GM12891 (cell line): Measurements from ENCODE around the gene CLDN3.

Experiments
- DNase-seq: peaks from one replicate; pipeline ENCODE4 v3.0.0; 2011; ENCODE audit warnings: low spot score; ENCODE audit not compliant: insufficient read length
- FAIRE-seq: peaks from 2 replicates; lab custom pipeline; 2011; peaks lifted over from hg19 to GRCh38; lab: Jason Lieb, UNC
- PAX5 ChIP-seq: IDR thresholded peaks from 2 replicates; pipeline ENCODE4 v1.6.1; 2011; ENCODE audit warnings: low read length, moderate library complexity, mild to moderate bottlenecking; ENCODE audit not compliant: insufficient read depth, severe bottlenecking
- POLR2A ChIP-seq: IDR thresholded peaks from 2 replicates; pipeline ENCODE4 v1.6.1; 2011; ENCODE audit warnings: low read depth, low read length, control low read depth
- POLR2AphosphoS5 ChIP-seq: IDR thresholded peaks from 2 replicates; pipeline ENCODE4 v1.6.1; 2011; ENCODE audit warnings: low read depth, low read length, control low read depth
- POU2F2 ChIP-seq: IDR thresholded peaks from 2 replicates; pipeline ENCODE4 v1.6.1; 2011; ENCODE audit warnings: low read depth, mild to moderate bottlenecking, control low read depth, low read length, moderate library complexity
- SPI1 ChIP-seq: IDR thresholded peaks from 2 replicates; pipeline ENCODE4 v1.6.1; 2011; ENCODE audit warnings: low read depth, low read length, control low read depth
- TAF1 ChIP-seq: IDR thresholded peaks from 2 replicates; pipeline ENCODE4 v1.6.1; 2011; ENCODE audit warnings: low read depth, low read length, control low read depth

The CLDN3 gene

GRCh38 chr7:73742338-73742752 is 27.7 kb downstream of the CLDN3 start:
- TF ChIP-seq POLR2AphosphoS5, result no peak
- no peak for TF ChIP-seq PAX5
- TF ChIP-seq TAF1, result no peak
- no peak for TF ChIP-seq POU2F2
- no peak for TF ChIP-seq POLR2A
- TF ChIP-seq SPI1, result no peak
- FAIRE-seq, result no peak
- DNase-seq, result no peak

DNA sequence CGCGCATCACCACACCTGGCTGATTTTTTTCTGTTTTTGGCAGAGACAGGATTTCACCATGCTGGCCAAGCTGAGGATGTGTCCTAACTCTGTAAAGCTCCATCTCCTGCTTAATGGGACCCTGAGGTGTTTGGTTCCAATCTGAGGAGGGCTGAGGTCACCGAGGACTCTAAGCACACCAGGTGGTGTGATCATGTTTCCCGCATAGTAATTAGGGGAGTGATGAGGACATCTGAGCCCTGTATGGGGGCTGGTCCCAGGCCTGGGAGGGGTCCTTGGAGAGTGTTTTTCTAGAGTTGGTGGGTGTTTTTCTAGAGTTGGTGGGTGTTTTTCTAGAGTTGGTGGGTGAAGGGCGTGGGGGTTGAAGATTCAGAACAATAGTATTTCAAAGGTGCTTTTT is 28.5 kb downstream of the CLDN3 start:
- DNase-seq, result no peak
- no peak for FAIRE-seq
- TF ChIP-seq POLR2AphosphoS5 (no peak), POLR2A (no peak), PAX5 (no peak)

GRCh38 chr7:73740771-73741170 is 29.3 kb downstream of the CLDN3 start:
- no peak for DNase-seq
- FAIRE-seq, result no peak
- TF ChIP-seq TAF1 (no peak), PAX5 (no peak), POLR2A (no peak), SPI1 (no peak), POLR2AphosphoS5 (no peak), POU2F2 (no peak)

GRCh38 chr7:73740212-73740611 is 29.9 kb downstream of the CLDN3 start:
- TF ChIP-seq POLR2A (no peak), POLR2AphosphoS5 (no peak), SPI1 (no peak), PAX5 (no peak), TAF1 (no peak), POU2F2 (no peak)
- DNase-seq (no peak), FAIRE-seq (no peak)

DNA sequence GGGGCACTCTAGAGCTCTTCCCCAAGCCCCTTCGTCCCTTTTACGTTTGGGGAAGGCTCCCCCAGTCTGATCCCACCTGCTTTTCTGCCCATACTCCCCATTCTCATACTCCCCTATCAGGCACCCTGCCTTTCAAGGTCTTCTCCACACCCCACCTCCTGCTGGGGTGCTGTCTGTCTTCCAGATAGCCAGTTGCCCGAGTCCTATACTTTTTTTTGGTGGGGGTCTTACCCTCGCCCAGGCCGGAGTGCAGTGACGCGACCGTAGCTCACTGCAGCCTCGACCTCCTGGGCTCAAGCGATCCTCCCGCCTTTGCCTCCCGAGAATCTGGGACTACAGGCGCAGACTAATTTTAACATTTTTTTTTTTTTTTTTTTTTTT is 30.7 kb downstream of the CLDN3 start:
- TF ChIP-seq TAF1 (no peak), SPI1 (no peak), POU2F2 (no peak), POLR2A (no peak)
- FAIRE-seq (no peak), DNase-seq (no peak)

DNA sequence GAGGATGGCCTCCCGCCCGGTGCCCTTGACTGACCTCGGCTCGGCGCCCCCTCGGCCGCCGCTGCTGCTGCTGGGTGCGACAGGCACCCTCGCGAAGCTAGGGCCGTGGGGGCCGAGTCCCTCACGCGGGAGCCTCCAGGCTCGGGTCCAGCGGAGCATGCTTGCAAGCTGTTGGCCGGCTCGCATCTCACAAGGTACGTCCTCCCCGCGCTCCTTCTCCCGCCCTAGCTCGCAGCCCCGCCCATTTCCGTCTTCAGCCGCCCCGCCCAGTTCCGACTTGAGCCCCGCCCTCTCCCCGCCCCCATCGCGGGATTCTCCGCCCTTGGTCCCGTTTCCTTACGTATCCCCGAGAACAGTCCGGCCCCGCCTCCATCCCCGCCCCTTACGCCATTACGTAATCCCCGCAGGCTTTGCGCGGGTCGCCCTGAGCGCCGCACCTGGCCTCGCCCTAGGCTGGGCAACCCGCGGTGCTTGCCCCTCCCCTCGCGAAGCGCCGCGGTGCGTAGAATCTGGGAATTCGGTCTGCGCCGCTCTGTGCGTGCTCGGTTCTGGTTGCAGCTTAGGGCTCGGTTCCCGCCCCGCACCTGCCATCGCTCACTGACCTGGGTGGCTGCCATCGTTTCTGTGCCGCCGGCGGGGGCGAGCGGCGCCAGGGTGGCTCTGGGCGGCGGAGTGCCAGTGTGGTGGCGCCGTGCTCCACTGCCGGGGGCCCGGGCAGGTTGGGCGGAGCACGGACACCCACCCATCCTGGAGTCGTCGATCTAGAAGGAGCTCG is 31.3 kb downstream of the CLDN3 start, which contains the start of gene ABHD11:
TSS of gene ABHD11 (minus strand) at position 191 of the 775 bp plus-strand sequence. CDS start at position 159, 32 bp downstream.
- peak; percentile 98 for FAIRE-seq

DNA sequence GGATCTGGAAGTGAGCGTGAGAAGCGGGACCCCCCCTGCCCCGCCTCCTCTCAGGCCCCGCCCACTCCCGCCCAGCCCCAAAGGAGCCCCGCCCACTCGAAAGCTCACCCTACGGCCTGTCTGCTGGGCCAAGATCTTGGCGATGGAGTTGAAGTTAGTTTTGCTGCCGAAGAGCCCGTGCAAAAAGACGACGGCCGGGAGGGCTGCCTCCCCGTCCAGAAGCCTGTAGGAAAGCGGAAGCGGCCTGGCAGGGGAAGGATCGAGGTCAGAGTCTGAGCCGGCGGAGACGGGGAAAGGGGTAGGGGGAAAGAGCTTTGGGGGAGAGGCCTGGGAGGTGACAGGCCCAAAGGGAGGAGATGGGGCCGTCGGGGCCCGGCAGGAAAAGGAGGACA is 31.9 kb downstream of the CLDN3 start:
- no peak for FAIRE-seq
- no peak; the same call in 1 of the 2 replicates for TF ChIP-seq POU2F2
- TF ChIP-seq POLR2A, result peak; percentile 30; the same call in 1 of the 2 replicates
- TF ChIP-seq SPI1, result peak; percentile 53; the same call in 1 of the 2 replicates
- no peak for TF ChIP-seq PAX5
- TF ChIP-seq TAF1, result no peak
- TF ChIP-seq POLR2AphosphoS5, result no peak
- peak; percentile 72 for DNase-seq

More for the DNA sequence above, 31.3 kb downstream of the CLDN3 start, which contains the start of gene ABHD11:
- TF ChIP-seq PAX5, result no peak
- no peak for TF ChIP-seq SPI1
- peak; percentile 75 for TF ChIP-seq POLR2AphosphoS5
- TF ChIP-seq TAF1, result no peak
- peak; percentile 56; the same call in 1 of the 2 replicates for TF ChIP-seq POLR2A
- TF ChIP-seq POU2F2, result no peak
- DNase-seq, result peak; percentile 97

- FAIRE-seq, result no peak
- TF ChIP-seq POLR2A, result no peak
- no peak for TF ChIP-seq TAF1
- TF ChIP-seq POU2F2, result no peak
- no peak for TF ChIP-seq SPI1
- TF ChIP-seq POLR2AphosphoS5, result no peak
- no peak for TF ChIP-seq PAX5
- DNase-seq, result no peak
Observed at GRCh38 chr7:73737491-73738219, 32.4 kb downstream of the CLDN3 start.

DNA sequence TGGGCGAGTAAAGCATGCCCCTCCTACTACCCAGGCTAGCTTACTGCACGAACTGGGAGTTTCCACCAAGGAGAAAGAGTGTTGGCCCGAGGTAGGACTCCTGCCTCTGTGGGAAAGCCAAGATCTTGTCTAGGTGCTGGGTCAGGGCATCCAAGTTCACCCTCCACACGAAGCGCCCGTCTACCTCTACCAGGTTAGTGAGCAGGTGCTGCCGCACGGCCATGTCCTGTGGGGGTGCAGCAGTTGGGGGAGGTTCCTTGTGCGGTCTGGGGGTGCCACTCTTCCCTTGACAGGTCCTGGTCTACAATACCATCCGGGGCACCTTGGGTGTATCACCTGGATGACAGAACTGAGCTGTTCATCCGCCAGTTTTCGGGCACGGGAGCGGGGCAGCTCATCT is 33.2 kb downstream of the CLDN3 start:
- no peak for FAIRE-seq
- DNase-seq, result no peak
- no peak for TF ChIP-seq POU2F2
- no peak for TF ChIP-seq SPI1
- no peak for TF ChIP-seq POLR2AphosphoS5

GRCh38 chr7:73735528-73735905 is 34.6 kb downstream of the CLDN3 start:
- no peak for TF ChIP-seq PAX5
- TF ChIP-seq SPI1, result no peak
- TF ChIP-seq TAF1, result no peak
- FAIRE-seq (no peak), DNase-seq (no peak)
